Stimulated activated CD8-positive, alpha-beta memory T cell treated with anti-CD3 and anti-CD28 coated beads, Interleukin-2, amount 100 ng/mL, for 1 hour (primary cell): ENCODE measurements around the gene G6PC3.

Source experiments
- DNase-seq, 2 donors: peaks; one replicate each; pipeline ENCODE4 v3.0.0-alpha.2; 2020; ENCODE audit warnings: low read depth in 2 of 2

G6PC3 gene

GRCh38 chr17:44061446-44061845 lies 9.1 kb upstream of the G6PC3 start:
- DNase-seq, result no peak

GRCh38 chr17:44062871-44063270 lies 7.7 kb upstream of the G6PC3 start:
- DNase-seq, result no peak

GRCh38 chr17:44063704-44064639 lies 6.6 kb upstream of the G6PC3 start:
- no peak for DNase-seq

GRCh38 chr17:44065668-44066203 lies 4.8 kb upstream of the G6PC3 start:
- no peak for DNase-seq

GRCh38 chr17:44066204-44066930 lies 4.2 kb upstream of the G6PC3 start, which contains the start of gene LSM12:
LSM12 (minus strand) TSS chr17:44066671; CDS start chr17:44066587, 84 bp downstream.
- DNase-seq, result peak; percentile 77 to 82

GRCh38 chr17:44067545-44067940 lies 3.0 kb upstream of the G6PC3 start:
- no peak for DNase-seq

- DNase-seq, result no peak
Measured at GRCh38 chr17:44069974-44070454, 521 bp upstream of the G6PC3 start.

- no peak for DNase-seq
Measured at GRCh38 chr17:44071198-44071520, 624 bp downstream of the G6PC3 start.

- no peak for DNase-seq
Measured at GRCh38 chr17:44071772-44072171, 1.2 kb downstream of the G6PC3 start.

GRCh38 chr17:44074231-44074910 lies 3.8 kb downstream of the G6PC3 start:
- no peak for DNase-seq

GRCh38 chr17:44074911-44075285 lies 4.4 kb downstream of the G6PC3 start:
- DNase-seq, result no peak

- no peak for DNase-seq
Measured at GRCh38 chr17:44075598-44076293, 5.2 kb downstream of the G6PC3 start.

- no peak for DNase-seq
Measured at GRCh38 chr17:44076716-44077594, 6.4 kb downstream of the G6PC3 start.

- DNase-seq, result no peak
Measured at GRCh38 chr17:44077595-44077909, 7.0 kb downstream of the G6PC3 start.

GRCh38 chr17:44078412-44078811 lies 7.9 kb downstream of the G6PC3 start:
- DNase-seq, result no peak

- DNase-seq, result no peak
Measured at GRCh38 chr17:44079877-44080821, 9.6 kb downstream of the G6PC3 start.

GRCh38 chr17:44081681-44082080 lies 11.1 kb downstream of the G6PC3 start:
- DNase-seq, result no peak

GRCh38 chr17:44082256-44082927 lies 11.9 kb downstream of the G6PC3 start:
- DNase-seq, result no peak
